Gastroesophageal sphincter (tissue), 4 donors: ENCODE data around the gene CHRNA4. TPM values are rescaled to one million over a fixed set of nuclear protein-coding genes. Genes with fewer than 3 reads are reported as not detected.

Source experiments
- ATAC-seq: fragments of 150-250 bp; one replicate; pipeline ENCODE4 v1.9.1; 2016; ENCODE audit warnings: mild to moderate bottlenecking, moderate library complexity
- H3K27ac ChIP-seq, 4 donors: fragments of 200-600 bp; sonication (generic) in 3 of 4; 1 replicate in 3 of 4; 2 replicates in 1 of 4; pipeline ENCODE4 v1.5.1; 2016 to 2019
- H3K27me3 ChIP-seq: fragments of 200-600 bp; sonication (generic); one replicate; pipeline ENCODE4 v1.5.1; 2019
- H3K36me3 ChIP-seq, 2 donors: fragments of 200-600 bp; sonication (generic); one replicate each; pipeline ENCODE4 v1.5.1; 2019; ENCODE audit warnings: control low read depth in 1 of 2
- H3K4me1 ChIP-seq, 3 donors: fragments of 200-600 bp; sonication (generic); 1 replicate in 2 of 3; 2 replicates in 1 of 3; pipeline ENCODE4 v1.5.1; 2016 to 2019; ENCODE audit warnings: control low read depth in 2 of 3
- H3K4me3 ChIP-seq, 2 donors: fragments of 200-600 bp; sonication (generic); one replicate each; pipeline ENCODE4 v1.5.1; 2019; ENCODE audit warnings: mild to moderate bottlenecking in 1 of 2, moderate library complexity in 1 of 2
- H3K9me3 ChIP-seq, 3 donors: fragments of 200-600 bp; sonication (generic); one replicate each; pipeline ENCODE4 v1.5.1; 2017 to 2019; ENCODE audit warnings: control low read depth in 2 of 3
- EP300 ChIP-seq: sonication (generic); formaldehyde crosslinking; IDR thresholded peaks from one replicate; pipeline ENCODE4 v1.6.1; 2017; ENCODE audit warnings: antibody characterized with exemption, mild to moderate bottlenecking
- POLR2A ChIP-seq, 2 donors: fragments of 450-650 bp; IDR thresholded peaks; one replicate each; pipeline ENCODE4 v1.6.1; 2017; ENCODE audit warnings: antibody characterized with exemption in 2 of 2, mild to moderate bottlenecking in 2 of 2, moderate library complexity in 1 of 2
- POLR2AphosphoS5 ChIP-seq: sonication (generic); formaldehyde crosslinking; IDR thresholded peaks from one replicate; pipeline ENCODE4 v1.6.1; 2017; ENCODE audit warnings: antibody characterized with exemption
- WGBS, 2 donors: methylation state at CpG; one replicate each; pipeline ENCODE4 v1.1.5; 2018; ENCODE audit warnings: low coverage in 1 of 2; 5-methylcytosine and 5-hydroxymethylcytosine counted together
- total RNA-seq, 4 donors: library from RNA; depleted of rRNA; stranded (reverse); fragments of >200 nt; gene quantifications; one replicate each; pipeline ENCODE4 v1.1.0, GENCODE V29; 2016
- TF ChIP-seq, protein P1 (sequence below), 4 experiments: fragments of 200-600 bp in 2 of 4; fragments of 450-650 bp in 2 of 4; sonication (generic) in 1 of 4; IDR thresholded peaks; one replicate each; pipeline ENCODE4 v1.5.1; 2017 to 2019; ENCODE audit warnings: antibody characterized with exemption in 4 of 4, mild to moderate bottlenecking in 2 of 4, moderate library complexity in 2 of 4

CHRNA4 gene
- total RNA-seq, 4 donors from 2014 or later, result not detected

DNA sequence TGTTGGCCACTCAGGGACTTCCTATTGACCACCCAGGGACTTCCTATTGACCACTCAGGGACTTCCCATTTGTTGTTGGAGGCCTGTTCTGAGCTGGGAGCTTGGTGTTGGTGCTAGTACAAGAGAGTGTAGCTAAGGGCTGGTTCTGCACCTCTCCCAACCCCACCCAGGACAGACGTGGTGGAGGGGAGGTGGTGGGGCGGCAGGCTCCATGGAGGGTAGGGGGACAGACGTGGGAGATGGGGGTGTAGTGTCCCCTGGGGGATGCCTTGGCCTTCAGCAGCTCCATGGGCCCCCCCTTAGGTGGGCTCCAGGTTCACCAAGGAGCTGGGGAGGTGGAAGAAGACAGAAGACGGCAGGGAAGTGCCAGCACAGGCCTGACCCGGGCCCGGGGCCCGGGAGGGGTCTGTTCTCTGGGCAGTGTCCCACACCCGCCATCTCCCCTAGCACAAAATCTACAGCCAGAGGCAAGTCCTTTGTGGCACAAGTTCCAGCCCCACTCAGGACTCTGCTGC is 33.9 kb downstream of the CHRNA4 start:
- ATAC-seq, result no peak
- H3K4me3 ChIP-seq, result no peak overlapping the region
- H3K4me1 ChIP-seq, result no peaks in the 10 kb centered on the region
- peaks cover 0 to 12% (median 0%) of the 10 kb centered on the region in 3 donors for H3K9me3 ChIP-seq
- H3K27me3 ChIP-seq, result peaks cover 89% of the 10 kb centered on the region
- WGBS, 2 donors, result no CpG with 5 or more reads among the region's 8 CpGs
- H3K27ac ChIP-seq, result no peak overlapping the region
- no peak for TF ChIP-seq POLR2A (IDR thresholded peaks at IDR 0.05)
- TF ChIP-seq, protein P1, sequence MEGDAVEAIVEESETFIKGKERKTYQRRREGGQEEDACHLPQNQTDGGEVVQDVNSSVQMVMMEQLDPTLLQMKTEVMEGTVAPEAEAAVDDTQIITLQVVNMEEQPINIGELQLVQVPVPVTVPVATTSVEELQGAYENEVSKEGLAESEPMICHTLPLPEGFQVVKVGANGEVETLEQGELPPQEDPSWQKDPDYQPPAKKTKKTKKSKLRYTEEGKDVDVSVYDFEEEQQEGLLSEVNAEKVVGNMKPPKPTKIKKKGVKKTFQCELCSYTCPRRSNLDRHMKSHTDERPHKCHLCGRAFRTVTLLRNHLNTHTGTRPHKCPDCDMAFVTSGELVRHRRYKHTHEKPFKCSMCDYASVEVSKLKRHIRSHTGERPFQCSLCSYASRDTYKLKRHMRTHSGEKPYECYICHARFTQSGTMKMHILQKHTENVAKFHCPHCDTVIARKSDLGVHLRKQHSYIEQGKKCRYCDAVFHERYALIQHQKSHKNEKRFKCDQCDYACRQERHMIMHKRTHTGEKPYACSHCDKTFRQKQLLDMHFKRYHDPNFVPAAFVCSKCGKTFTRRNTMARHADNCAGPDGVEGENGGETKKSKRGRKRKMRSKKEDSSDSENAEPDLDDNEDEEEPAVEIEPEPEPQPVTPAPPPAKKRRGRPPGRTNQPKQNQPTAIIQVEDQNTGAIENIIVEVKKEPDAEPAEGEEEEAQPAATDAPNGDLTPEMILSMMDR (IDR thresholded peaks at IDR 0.05), result no peak
- TF ChIP-seq EP300, result no peak
- no peak for TF ChIP-seq POLR2AphosphoS5
- no peaks in the 10 kb centered on the region for H3K36me3 ChIP-seq

DNA sequence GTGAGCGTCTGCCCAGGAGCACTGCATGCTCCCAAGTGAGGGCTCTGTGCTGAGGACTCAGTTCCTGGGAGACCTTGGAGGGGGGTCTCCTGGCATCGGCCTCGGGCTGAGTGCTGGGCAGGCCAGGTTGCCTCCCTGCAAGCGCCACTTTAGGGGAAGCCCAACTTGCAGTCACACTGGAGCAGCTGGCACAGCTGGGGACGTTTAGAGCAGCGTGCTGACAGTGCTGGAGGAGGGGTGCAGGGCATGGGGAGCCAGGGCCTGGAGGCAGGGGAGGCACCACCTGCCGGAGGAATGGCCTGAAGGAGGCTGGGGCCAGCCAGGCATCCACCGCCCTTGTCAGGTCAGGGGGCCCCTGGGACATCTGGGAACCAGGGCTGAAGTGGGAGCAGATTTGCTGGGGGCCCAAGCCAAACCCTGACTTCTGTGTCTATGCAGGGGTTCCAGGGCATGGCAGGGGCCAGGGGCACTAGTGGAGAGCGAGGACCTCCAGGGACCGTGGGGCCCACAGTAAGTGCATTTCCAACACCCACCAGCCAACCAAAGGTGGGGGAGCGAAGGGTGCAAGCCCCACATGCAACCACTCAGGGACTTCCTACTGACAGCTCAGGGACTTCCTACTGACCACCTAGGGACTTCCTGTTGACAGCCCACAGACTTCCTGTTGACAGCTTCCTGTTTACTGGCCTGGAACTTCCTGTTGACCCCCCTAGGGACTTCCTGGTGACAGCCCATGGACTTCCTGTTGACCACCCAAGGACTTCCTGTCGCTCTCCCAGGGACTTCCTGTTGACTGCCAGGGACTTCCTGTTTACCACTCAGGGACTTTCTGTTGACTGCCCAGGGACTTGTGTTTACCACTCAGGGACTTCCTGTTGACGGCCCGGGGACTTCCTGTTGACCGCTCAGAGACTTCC is 34.6 kb downstream of the CHRNA4 start:
- Histone ChIP-seq H3K4me1 (no peaks in the 10 kb centered on the region), H3K4me3 (no peak overlapping the region), H3K9me3 (peaks cover 0 to 5% (median 0%) of the 10 kb centered on the region in 3 donors), H3K27me3 (peaks cover 89% of the 10 kb centered on the region), H3K27ac (no peak overlapping the region), H3K36me3 (no peaks in the 10 kb centered on the region)
- WGBS, 2 donors, result 40 to 80% methylated on average over 1 of the region's 15 CpGs
- no peak for ATAC-seq
- TF ChIP-seq, protein P1 (IDR thresholded peaks at IDR 0.05), result no peak
- no peak for TF ChIP-seq POLR2AphosphoS5
- no peak for TF ChIP-seq EP300
- TF ChIP-seq POLR2A (IDR thresholded peaks at IDR 0.05), result no peak

GRCh38 chr20:63325554-63326313 is 35.4 kb downstream of the CHRNA4 start:
- no CpG with 5 or more reads among the region's 8 CpGs for WGBS, 2 donors
- peaks cover 0 to 5% (median 0%) of the 10 kb centered on the region in 3 donors for H3K4me1 ChIP-seq
- no peaks in the 10 kb centered on the region for H3K9me3 ChIP-seq
- TF ChIP-seq POLR2AphosphoS5 (no peak), EP300 (no peak), POLR2A (IDR thresholded peaks at IDR 0.05) (no peak)
- TF ChIP-seq, protein P1 (IDR thresholded peaks at IDR 0.05), result no peak
- no peak overlapping the region for H3K4me3 ChIP-seq
- no peaks in the 10 kb centered on the region for H3K36me3 ChIP-seq
- no peak overlapping the region for H3K27ac ChIP-seq
- no peak for ATAC-seq
- H3K27me3 ChIP-seq, result peaks cover 89% of the 10 kb centered on the region

GRCh38 chr20:63325021-63325471 is 36.1 kb downstream of the CHRNA4 start:
- Histone ChIP-seq H3K4me3 (no peak overlapping the region), H3K36me3 (no peaks in the 10 kb centered on the region), H3K27me3 (peaks cover 89% of the 10 kb centered on the region), H3K4me1 (peaks cover 0 to 8% (median 0%) of the 10 kb centered on the region in 3 donors), H3K27ac (no peak overlapping the region), H3K9me3 (no peaks in the 10 kb centered on the region)
- TF ChIP-seq POLR2A (IDR thresholded peaks at IDR 0.05), result no peak
- TF ChIP-seq EP300, result no peak
- no CpG with 5 or more reads among the region's 10 CpGs for WGBS, 2 donors
- no peak for ATAC-seq

GRCh38 chr20:63323357-63323981 is 37.7 kb downstream of the CHRNA4 start:
- TF ChIP-seq EP300, result no peak
- H3K4me1 ChIP-seq, result peaks cover 0 to 8% (median 0%) of the 10 kb centered on the region in 3 donors
- peaks cover 89% of the 10 kb centered on the region for H3K27me3 ChIP-seq
- 54 to 68% methylated on average over 12 to 17 of the region's 18 CpGs for WGBS, 2 donors
- H3K4me3 ChIP-seq, result no peak overlapping the region
- no peak for ATAC-seq
- H3K27ac ChIP-seq, result no peak overlapping the region
- no peaks in the 10 kb centered on the region for H3K36me3 ChIP-seq
- H3K9me3 ChIP-seq, result no peaks in the 10 kb centered on the region
